ENCODE data around the gene XKRX.

The XKRX gene

GRCh38 chrX:100883654-100884053 is 45.1 kb downstream of the XKRX start:
- no peak for DNase-seq

- peak; percentile 6 to 10 for DNase-seq
These were observed 48.3 kb downstream of the XKRX start for GRCh38 chrX:100880368-100880767.

- DNase-seq = no peak
These were observed 54.4 kb downstream of the XKRX start, which contains the start of gene NOX1 for GRCh38 chrX:100874325-100874724. Gene NOX1, minus strand, starts transcription at chrX:100874359. Its CDS starts 220 bp downstream, at chrX:100874139.

GRCh38 chrX:100871594-100872560 is 56.8 kb downstream of the XKRX start:
- DNase-seq = no peak

- no peak for DNase-seq
These were observed 58.2 kb downstream of the XKRX start for GRCh38 chrX:100870527-100870926.

GRCh38 chrX:100868273-100868672 is 60.4 kb downstream of the XKRX start:
- DNase-seq = no peak

- DNase-seq = no peak
These were observed 63.9 kb downstream of the XKRX start for GRCh38 chrX:100864657-100865391.
